Measurements from ENCODE around the gene WDR36.

- TF ChIP-seq EZH2phosphoT487 (IDR thresholded peaks at IDR 0.05; ENCODE audit: borderline replicate concordance, low read length) (no peak), CTCF (IDR thresholded peaks at IDR 0.05; ENCODE audit: low read depth, low read length, poor library complexity, severe bottlenecking) (no peak)
Measured at GRCh38 chr5:111167551-111167950, 75.4 kb downstream of the WDR36 start.
